Measurements from ENCODE around the gene IDS.

The IDS gene

GRCh38 chrX:149456476-149457245, 48.4 kb downstream of the IDS start:
- FAIRE-seq (no peak), DNase-seq (ENCODE audit: insufficient read length, low spot score) (no peak)
- TF ChIP-seq TAF1 (IDR thresholded peaks at IDR 0.05; ENCODE audit: low read depth, low read length) (no peak), PAX5 (IDR thresholded peaks at IDR 0.05; ENCODE audit: insufficient read depth, low read length, severe bottlenecking) (no peak), POLR2A (IDR thresholded peaks at IDR 0.05; ENCODE audit: low read depth, low read length) (no peak), POLR2AphosphoS5 (IDR thresholded peaks at IDR 0.05; ENCODE audit: low read depth, low read length) (no peak), SPI1 (IDR thresholded peaks at IDR 0.05; ENCODE audit: low read depth, low read length) (no peak), POU2F2 (IDR thresholded peaks at IDR 0.05; ENCODE audit: low read depth, low read length) (no peak)

- peak; percentile 58 for FAIRE-seq
- TF ChIP-seq TAF1 (IDR thresholded peaks at IDR 0.05; ENCODE audit: low read depth, low read length) (no peak), POLR2A (IDR thresholded peaks at IDR 0.05; ENCODE audit: low read depth, low read length) (no peak), PAX5 (IDR thresholded peaks at IDR 0.05; ENCODE audit: insufficient read depth, low read length, severe bottlenecking) (no peak), POU2F2 (IDR thresholded peaks at IDR 0.05; ENCODE audit: low read depth, low read length) (no peak), POLR2AphosphoS5 (IDR thresholded peaks at IDR 0.05; ENCODE audit: low read depth, low read length) (no peak), SPI1 (IDR thresholded peaks at IDR 0.05; ENCODE audit: low read depth, low read length) (no peak)
- no peak for DNase-seq (ENCODE audit: insufficient read length, low spot score)
Measured at GRCh38 chrX:149455934-149456333, 49.2 kb downstream of the IDS start.

- TF ChIP-seq POU2F2 (IDR thresholded peaks at IDR 0.05; ENCODE audit: low read depth, low read length) (no peak), TAF1 (IDR thresholded peaks at IDR 0.05; ENCODE audit: low read depth, low read length) (no peak), SPI1 (IDR thresholded peaks at IDR 0.05; ENCODE audit: low read depth, low read length) (no peak), PAX5 (IDR thresholded peaks at IDR 0.05; ENCODE audit: insufficient read depth, low read length, severe bottlenecking) (no peak), POLR2AphosphoS5 (IDR thresholded peaks at IDR 0.05; ENCODE audit: low read depth, low read length) (no peak), POLR2A (IDR thresholded peaks at IDR 0.05; ENCODE audit: low read depth, low read length) (no peak)
- DNase-seq (ENCODE audit: insufficient read length, low spot score) (no peak), FAIRE-seq (no peak)
Measured at GRCh38 chrX:149453906-149454822, 50.9 kb downstream of the IDS start.

- no peak for TF ChIP-seq POU2F2 (IDR thresholded peaks at IDR 0.05; ENCODE audit: low read depth, low read length)
- TF ChIP-seq SPI1 (IDR thresholded peaks at IDR 0.05; ENCODE audit: low read depth, low read length), result no peak
- DNase-seq (ENCODE audit: insufficient read length, low spot score), result no peak
- no peak for FAIRE-seq
Measured at GRCh38 chrX:149453030-149453429, 52.1 kb downstream of the IDS start.

- FAIRE-seq (no peak), DNase-seq (ENCODE audit: insufficient read length, low spot score) (no peak)
- TF ChIP-seq SPI1 (IDR thresholded peaks at IDR 0.05; ENCODE audit: low read depth, low read length), result no peak
- TF ChIP-seq POU2F2 (IDR thresholded peaks at IDR 0.05; ENCODE audit: low read depth, low read length), result no peak
- no peak for TF ChIP-seq TAF1 (IDR thresholded peaks at IDR 0.05; ENCODE audit: low read depth, low read length)
Measured at GRCh38 chrX:149433451-149433850, 71.7 kb downstream of the IDS start.

GRCh38 chrX:149433051-149433450, 72.1 kb downstream of the IDS start:
- TF ChIP-seq POLR2A (IDR thresholded peaks at IDR 0.05; ENCODE audit: low read depth, low read length), result no peak
- no peak for TF ChIP-seq SPI1 (IDR thresholded peaks at IDR 0.05; ENCODE audit: low read depth, low read length)
- no peak for TF ChIP-seq PAX5 (IDR thresholded peaks at IDR 0.05; ENCODE audit: insufficient read depth, low read length, severe bottlenecking)
- no peak for TF ChIP-seq POLR2AphosphoS5 (IDR thresholded peaks at IDR 0.05; ENCODE audit: low read depth, low read length)
- no peak for TF ChIP-seq POU2F2 (IDR thresholded peaks at IDR 0.05; ENCODE audit: low read depth, low read length)
- TF ChIP-seq TAF1 (IDR thresholded peaks at IDR 0.05; ENCODE audit: low read depth, low read length), result no peak
- FAIRE-seq, result peak; percentile 16
- no peak for DNase-seq (ENCODE audit: insufficient read length, low spot score)

Data from GM12891 (cell line).